Aorta (tissue), 5 donors: ENCODE data around the gene SCYGR6. TPM values are rescaled to one million over a fixed set of nuclear protein-coding genes. Genes with fewer than 3 reads are reported as not detected.

ENCODE experiments used
- ATAC-seq: fragments of 200-7000 bp; cut with Tn5 transposase; one replicate; pipeline ENCODE4 v1.9.1; 2022; ENCODE audit warnings: moderate library complexity; ENCODE audit not compliant: low FRiP score
- DNase-seq, 2 donors: peaks; one replicate each; pipeline ENCODE4 v3.0.0-alpha.2; 2020
- H3K27ac ChIP-seq, 2 donors: one replicate each; pipeline ENCODE4 v1.5.1; 2013; ENCODE audit warnings: low read length in 2 of 2, mild to moderate bottlenecking in 2 of 2, moderate library complexity in 2 of 2, control low read depth in 1 of 2, inconsistent platforms in 1 of 2, low read depth in 1 of 2
- H3K27me3 ChIP-seq, 2 donors: one replicate each; pipeline ENCODE4 v1.6.1; 2013; ENCODE audit warnings: control low read depth in 1 of 2, low read length in 1 of 2, mild to moderate bottlenecking in 1 of 2, moderate library complexity in 1 of 2; ENCODE audit not compliant: insufficient read depth in 2 of 2, control insufficient read depth in 1 of 2
- H3K36me3 ChIP-seq, 2 donors: one replicate each; pipeline ENCODE4 v1.6.1; 2013; ENCODE audit warnings: control low read depth in 1 of 2, low read length in 1 of 2, mild to moderate bottlenecking in 1 of 2; ENCODE audit not compliant: insufficient read depth in 2 of 2, control insufficient read depth in 1 of 2
- H3K4me1 ChIP-seq, 2 donors: one replicate each; pipeline ENCODE4 v1.6.1; 2013; ENCODE audit warnings: low read length in 2 of 2, control low read depth in 1 of 2, mild to moderate bottlenecking in 1 of 2, moderate library complexity in 1 of 2; ENCODE audit not compliant: insufficient read depth in 2 of 2, control insufficient read depth in 1 of 2
- H3K4me3 ChIP-seq, 2 donors: one replicate each; pipeline ENCODE4 v1.5.1; 2013; ENCODE audit warnings: low read length in 2 of 2, control low read depth in 1 of 2, mild to moderate bottlenecking in 1 of 2
- H3K9me3 ChIP-seq: one replicate; pipeline ENCODE4 v1.6.1; 2013; ENCODE audit warnings: mild to moderate bottlenecking, low read length; ENCODE audit not compliant: control insufficient read depth
- WGBS, 2 donors: extraction: QIAGEN DNeasy Blood & Tissue Kit; methylation state at CpG; one replicate each; pipeline ENCODE4 v1.1.7; 2013; 5-methylcytosine and 5-hydroxymethylcytosine counted together
- intact Hi-C, 2 donors: fragments of 100-400 bp; cut with DNase I; formaldehyde crosslinking; loops; one replicate each; pipeline versions ENCODE4 v1.14.2 to v1.15.0; 2022
- polyA plus RNA-seq, 2 donors: library from polyadenylated mRNA; stranded (reverse); fragments of 200-250 nt; gene quantifications; one replicate each; pipeline ENCODE4 v1.2.3, GENCODE V29; 2013
- total RNA-seq, 2 donors: library from RNA; stranded (reverse); fragmentation: NEBNext Ultra II Directional; extraction: Animal tissue kit (Norgen Biotek cat#: 25700); gene quantifications; one replicate each; pipeline ENCODE4 v1.2.1, GENCODE V29; 2021
- donor health status: healthy with polysubstance abuse.
- donor health status: Bipolar disorder and iron deficiency.
- donor health status: DM: no; HTN: no; CAD: no.
- donor health status: DM: no; HTN: no; CAD: no.
- donor health status: DM: yes; HTN: yes; CAD: no.

The SCYGR6 gene
- total and polyA plus RNA-seq, 4 donors = not detected

DNA sequence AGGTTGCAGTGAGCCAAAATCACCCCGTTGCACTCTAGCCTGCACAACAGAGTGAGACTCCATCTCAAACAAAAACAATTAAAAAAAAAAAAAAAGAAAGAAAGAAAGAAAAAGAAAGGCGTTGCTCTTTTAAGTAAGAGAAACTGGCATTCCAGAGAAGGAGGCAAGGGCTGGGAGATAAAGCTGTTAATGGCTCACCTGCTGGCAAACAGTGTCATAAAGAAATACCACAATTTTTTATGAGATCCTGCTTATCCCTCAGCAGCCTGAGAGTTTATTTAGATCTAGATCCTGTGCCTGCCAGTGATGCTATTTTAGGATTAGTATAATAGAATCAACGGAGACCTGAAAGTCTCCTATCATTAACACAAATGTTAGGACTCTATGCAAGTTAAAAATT, 23.0 kb downstream of the SCYGR6 start:
- no peaks in the 10 kb centered on the region for H3K36me3 ChIP-seq
- WGBS, 2 donors = 57 to 67% methylated on average over 3 of the region's 3 CpGs
- H3K9me3 ChIP-seq = peaks cover 1% of the 10 kb centered on the region
- H3K4me3 ChIP-seq = no peak overlapping the region
- no peaks in the 10 kb centered on the region for H3K4me1 ChIP-seq
- no peak for ATAC-seq
- H3K27me3 ChIP-seq = no peaks in the 10 kb centered on the region
- intact Hi-C loops = no loop called here
- no peak overlapping the region for H3K27ac ChIP-seq
- no peak for DNase-seq

DNA sequence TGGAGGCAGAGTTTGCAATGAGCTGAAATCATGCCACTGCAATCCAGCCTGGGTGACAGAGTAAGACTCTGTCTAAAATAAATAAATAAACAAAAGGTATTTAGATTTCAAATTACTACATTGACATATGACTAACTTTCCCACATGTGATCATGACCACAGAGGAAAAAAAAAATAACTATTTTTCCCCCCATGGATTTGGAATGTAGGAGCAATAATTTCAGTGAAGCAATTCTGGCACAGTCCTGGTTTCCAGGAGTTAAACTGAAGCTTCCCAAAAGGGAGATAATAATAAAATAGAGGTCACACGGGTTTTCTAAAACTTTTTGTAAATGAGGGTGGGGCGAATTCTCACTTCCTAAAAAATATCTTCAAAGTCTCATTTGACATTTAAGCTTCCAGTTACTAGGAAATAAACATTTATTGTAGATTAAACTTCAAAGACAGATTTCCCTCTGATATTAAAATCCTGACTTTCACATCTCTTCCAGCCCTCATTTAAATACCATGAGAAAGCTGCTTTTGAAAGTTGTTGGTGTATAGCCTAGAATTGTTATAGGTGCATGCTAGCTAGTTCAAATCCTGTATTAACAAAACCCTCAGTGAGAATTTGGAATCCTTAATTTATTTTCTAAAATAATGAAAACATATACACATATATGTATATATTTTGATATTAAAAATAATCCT, 27.4 kb downstream of the SCYGR6 start:
- intact Hi-C loops = no loop called here
- WGBS, 2 donors = 59 to 60% methylated on average over 2 of the region's 2 CpGs
- Histone ChIP-seq H3K27me3 (no peaks in the 10 kb centered on the region), H3K9me3 (peaks cover 1% of the 10 kb centered on the region), H3K27ac (no peak overlapping the region), H3K36me3 (no peaks in the 10 kb centered on the region), H3K4me1 (no peaks in the 10 kb centered on the region), H3K4me3 (no peak overlapping the region)
- ATAC-seq (no peak), DNase-seq (no peak)

GRCh38 chr2:227687189-227687588, 37.4 kb downstream of the SCYGR6 start:
- 92 to 93% methylated on average over 3 of the region's 3 CpGs for WGBS, 2 donors
- H3K9me3 ChIP-seq = no peaks in the 10 kb centered on the region
- ATAC-seq (no peak), DNase-seq (no peak)
- no peaks in the 10 kb centered on the region for H3K4me1 ChIP-seq
- H3K36me3 ChIP-seq = peaks cover 0 to 3% of the 10 kb centered on the region in 2 donors
- no peaks in the 10 kb centered on the region for H3K27me3 ChIP-seq
- no peak overlapping the region for H3K27ac ChIP-seq
- no peak overlapping the region for H3K4me3 ChIP-seq
- intact Hi-C loops = no loop called here

- Histone ChIP-seq H3K36me3 (peaks cover 0 to 3% of the 10 kb centered on the region in 2 donors), H3K9me3 (no peaks in the 10 kb centered on the region), H3K4me3 (no peak overlapping the region), H3K27ac (no peak overlapping the region), H3K27me3 (no peaks in the 10 kb centered on the region), H3K4me1 (no peaks in the 10 kb centered on the region)
- intact Hi-C loops = no loop called here
- DNase-seq (no peak), ATAC-seq (no peak)
- 80 to 81% methylated on average over 5 of the region's 5 CpGs for WGBS, 2 donors
Observed at GRCh38 chr2:227684258-227684657, 40.3 kb downstream of the SCYGR6 start.

- no peaks in the 10 kb centered on the region for H3K36me3 ChIP-seq
- WGBS, 2 donors = 93 to 97% methylated on average over 3 of the region's 3 CpGs
- no peaks in the 10 kb centered on the region for H3K4me1 ChIP-seq
- no peak overlapping the region for H3K27ac ChIP-seq
- ATAC-seq (no peak), DNase-seq (no peak)
- H3K4me3 ChIP-seq = no peak overlapping the region
- intact Hi-C loops = no loop called here
- no peaks in the 10 kb centered on the region for H3K9me3 ChIP-seq
- H3K27me3 ChIP-seq = no peaks in the 10 kb centered on the region
Observed at GRCh38 chr2:227677928-227678327, 46.6 kb downstream of the SCYGR6 start.

DNA sequence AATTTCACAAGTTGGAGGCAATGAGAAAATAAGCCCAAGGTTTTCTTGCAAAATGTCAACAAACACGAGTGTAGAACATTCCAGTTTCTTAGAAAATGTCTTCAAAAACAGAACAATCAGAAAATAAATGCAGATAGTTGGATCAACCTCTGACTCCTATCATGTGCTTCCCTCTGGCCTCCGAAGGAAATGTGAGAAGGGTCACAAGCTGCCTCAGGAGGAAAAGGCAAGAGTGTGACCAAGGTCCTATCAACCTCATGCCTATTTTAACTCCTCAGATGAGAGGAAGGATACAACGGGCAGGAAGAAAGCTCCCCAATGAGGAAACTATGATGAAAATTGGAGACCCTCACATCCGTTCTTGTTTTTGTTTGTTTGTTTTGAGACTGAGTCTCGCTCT, 50.1 kb downstream of the SCYGR6 start:
- Histone ChIP-seq H3K4me1 (no peaks in the 10 kb centered on the region), H3K9me3 (no peaks in the 10 kb centered on the region), H3K36me3 (no peaks in the 10 kb centered on the region), H3K27me3 (no peaks in the 10 kb centered on the region), H3K27ac (no peak overlapping the region), H3K4me3 (no peak overlapping the region)
- DNase-seq (no peak), ATAC-seq (no peak)
- WGBS, 2 donors = 52 to 59% methylated on average over 5 of the region's 5 CpGs
- intact Hi-C loops = no loop called here

Other genes with a start within 250 kb of the SCYGR6 start
- gene SCYGR2, start 125.9 kb downstream of the SCYGR6 start, total RNA-seq = not detected
- not detected for gene SCYGR2, start 125.9 kb downstream of the SCYGR6 start, polyA plus RNA-seq
- not detected for gene SCYGR3, start 109.9 kb downstream of the SCYGR6 start, total RNA-seq
- gene SCYGR3, start 109.9 kb downstream of the SCYGR6 start, polyA plus RNA-seq = not detected
- not detected for gene SCYGR4, start 107.3 kb downstream of the SCYGR6 start, total RNA-seq
- not detected for gene SCYGR4, start 107.3 kb downstream of the SCYGR6 start, polyA plus RNA-seq
- not detected for gene SCYGR5, start 58.0 kb downstream of the SCYGR6 start, total RNA-seq
- gene SCYGR5, start 58.0 kb downstream of the SCYGR6 start, polyA plus RNA-seq = not detected
- gene SLC19A3, start 6.7 kb downstream of the SCYGR6 start, total RNA-seq = 1 to 10 TPM; 2.8 to 5.1 TPM
- 1 to 10 TPM in 1 of 2 donors, under 1 TPM in 1; 0.63 to 1.0 TPM for gene SLC19A3, start 6.7 kb downstream of the SCYGR6 start, polyA plus RNA-seq
- not detected for gene SCYGR7, start 3.6 kb upstream of the SCYGR6 start, total RNA-seq
- not detected for gene SCYGR7, start 3.6 kb upstream of the SCYGR6 start, polyA plus RNA-seq
- not detected for gene SCYGR8, start 21.1 kb upstream of the SCYGR6 start, total RNA-seq
- not detected for gene SCYGR8, start 21.1 kb upstream of the SCYGR6 start, polyA plus RNA-seq
- under 1 TPM in 1 of 2 donors, not detected in 1; 0.45 TPM for gene CCL20, start 89.1 kb upstream of the SCYGR6 start, total RNA-seq
- 1 to 10 TPM in 1 of 2 donors, under 1 TPM in 1; 0.23 to 5.5 TPM for gene CCL20, start 89.1 kb upstream of the SCYGR6 start, polyA plus RNA-seq
- under 1 TPM in 1 of 2 donors, not detected in 1; 0.88 TPM for gene DAW1, start 146.9 kb upstream of the SCYGR6 start, total RNA-seq
- under 1 TPM in 1 of 2 donors, not detected in 1; 0.41 TPM for gene DAW1, start 146.9 kb upstream of the SCYGR6 start, polyA plus RNA-seq